PC-3 (cell line): ENCODE measurements around the gene LINC01488.

Experiments used
- CTCF ChIP-seq: fragments of 300-600 bp; sonication (generic); conservative IDR thresholded peaks from 2 replicates; pipeline ENCODE4 v1.5.1; 2017; ENCODE audit warnings: antibody characterized with exemption, low read depth, mild to moderate bottlenecking, low read length
- EZH2 ChIP-seq: fragments of 300-600 bp; sonication (generic); IDR thresholded peaks from one replicate; pipeline ENCODE4 v1.6.1; 2017; ENCODE audit warnings: antibody characterized with exemption, mild to moderate bottlenecking, low read length; ENCODE audit not compliant: unreplicated experiment

GRCh38 chr11:69447786-69448185 lies 33.7 kb upstream of the LINC01488 start:
- no peak for TF ChIP-seq CTCF
- TF ChIP-seq EZH2 = no peak
